Heart left ventricle (tissue), 16 donors: ENCODE data around the gene TOPBP1. TPM values are rescaled to one million over a fixed set of nuclear protein-coding genes. Genes with fewer than 3 reads are reported as not detected.

Source experiments
- ATAC-seq, 4 donors: fragments of 200-7000 bp; cut with Tn5 transposase; one replicate each; pipeline ENCODE4 v1.9.1; 2020 to 2022; ENCODE audit warnings: moderate library complexity in 4 of 4, mild to moderate bottlenecking in 3 of 4, moderate number of reproducible peaks in 1 of 4
- DNase-seq, 5 donors: peaks; one replicate each; pipeline ENCODE4 v3.0.0-alpha.2; 2020
- H3K27ac ChIP-seq, 12 donors: fragments of 200-600 bp; sonication (generic) in 4 of 12; one replicate each; pipeline versions ENCODE4 v1.5.0 to v1.8.0; 2016 to 2022; ENCODE audit warnings: mild to moderate bottlenecking in 2 of 12
- H3K27me3 ChIP-seq, 9 donors: fragments of 200-600 bp; sonication (generic) in 2 of 9; one replicate each; pipeline versions ENCODE4 v1.5.1 to v1.8.0; 2016 to 2022; ENCODE audit warnings: mild to moderate bottlenecking in 3 of 9
- H3K36me3 ChIP-seq, 9 donors: fragments of 200-600 bp; sonication (generic) in 2 of 9; one replicate each; pipeline versions ENCODE4 v1.5.0 to v1.8.0; 2018 to 2022; ENCODE audit warnings: mild to moderate bottlenecking in 2 of 9
- H3K4me1 ChIP-seq, 12 donors: fragments of 200-600 bp; sonication (generic) in 4 of 12; one replicate each; pipeline versions ENCODE4 v1.5.0 to v1.8.0; 2016 to 2022; ENCODE audit warnings: mild to moderate bottlenecking in 3 of 12
- H3K4me3 ChIP-seq, 12 donors: fragments of 200-600 bp; sonication (generic) in 4 of 12; one replicate each; pipeline versions ENCODE4 v1.5.0 to v1.8.0; 2017 to 2022; ENCODE audit warnings: mild to moderate bottlenecking in 9 of 12, moderate library complexity in 4 of 12
- H3K9me3 ChIP-seq, 12 donors: fragments of 200-600 bp; sonication (generic) in 4 of 12; one replicate each; pipeline versions ENCODE4 v1.5.0 to v1.8.0; 2016 to 2022; ENCODE audit warnings: mild to moderate bottlenecking in 1 of 12
- CTCF ChIP-seq, 12 donors: fragments of 200-600 bp; sonication (generic) in 4 of 12; IDR thresholded peaks; one replicate each; pipeline versions ENCODE4 v1.5.0 to v1.8.0; 2018 to 2022; ENCODE audit warnings: antibody characterized with exemption in 12 of 12, mild to moderate bottlenecking in 5 of 12
- POLR2A ChIP-seq, 2 donors: fragments of 450-650 bp; IDR thresholded peaks; one replicate each; pipeline ENCODE4 v1.6.1; 2017; ENCODE audit warnings: antibody characterized with exemption in 2 of 2, mild to moderate bottlenecking in 2 of 2, moderate library complexity in 2 of 2
- WGBS, 4 donors: extraction: QIAGEN DNeasy Blood & Tissue Kit in 2 of 4; methylation state at CpG; one replicate each; pipeline versions ENCODE4 v1.1.5 to v1.1.7; 2013 to 2018; 5-methylcytosine and 5-hydroxymethylcytosine counted together
- intact Hi-C, 10 donors: fragments of 100-400 bp; cut with DNase I; formaldehyde crosslinking; loops; one replicate each; pipeline versions ENCODE4 v1.11.1 to v1.14.2; 2022
- polyA plus RNA-seq, 2 donors: library from polyadenylated mRNA; stranded (reverse); fragments of 200-250 nt; gene quantifications; one replicate each; pipeline ENCODE4 v1.2.3, GENCODE V29; 2013
- total RNA-seq, 9 donors: library from RNA; depleted of rRNA in 2 of 9; stranded (reverse); fragments of >200 nt in 2 of 9; fragmentation: NEBNext Ultra II Directional in 3 of 9; extraction: Animal tissue kit (Norgen Biotek cat#: 25700) in 3 of 9; gene quantifications; one replicate each; pipeline versions ENCODE4 v1.1.0 to v1.2.4, GENCODE V29; 2016 to 2023
- donor health status: ischemic (EF 13 %, LVEDD 7.1; RV severe dilation, severe dysfunction).
- donor health status: healthy with polysubstance abuse.
- donor health status: DM: no; HTN: yes; CAD: no.
- donor health status: DM: no; HTN: no; CAD: no.
- donor health status: ischemic (EF 25% LVEDD 6.9; RV normal size, moderate dysfunction).
- donor health status: ischemic (EF 25% LVEDD 5.7; RV mildly dilated, moderate dysfunction).
- donor health status: healthy.
- donor health status: DM: yes; HTN: yes; CAD: no.
- donor health status: ischemic (EF 35%, LVEDD 5.7; RV mildly dilated, moderate dysfunction).
- donor health status: nonischemic (EF 11% LVEDD 7.7; RV severe dilation, severe dysfunction).
- donor health status: DM: yes; HTN: yes; CAD: no.
- donor health status: PGD.
- donor health status: ischemic (EF 29% LVEDD 5.4; RV normal size, mild dysfunction).
- donor health status: nonischemic (EF 23%, LVEDD 6.1; RV moderate dilation, normal function).

TOPBP1 gene
- total and polyA plus RNA-seq, 11 donors = 2.6 to 18.3 (median 11.7) TPM

DNA sequence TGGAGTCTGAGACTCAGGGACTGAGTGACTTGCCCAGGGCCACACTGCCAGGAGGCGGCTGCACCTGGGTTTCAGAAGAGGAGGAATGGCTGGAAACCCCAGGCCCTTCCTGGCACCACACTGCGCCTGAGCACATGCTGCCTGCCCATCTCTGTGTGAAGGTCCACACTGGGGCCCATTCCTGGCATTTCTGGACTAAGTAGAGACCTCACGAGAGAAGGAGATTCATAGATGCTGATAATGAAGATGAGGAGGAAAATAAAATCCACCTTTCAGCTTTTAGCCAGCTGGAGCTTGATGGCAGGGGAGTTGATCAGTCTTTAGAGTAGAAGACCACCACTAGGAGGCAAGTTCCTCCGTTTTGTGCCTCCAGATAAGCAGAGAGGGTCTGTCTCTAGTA is 44.3 kb upstream of the TOPBP1 start:
- Histone ChIP-seq H3K4me1 (no peaks in the 10 kb centered on the region), H3K27me3 (no peaks in the 10 kb centered on the region), H3K9me3 (no peaks in the 10 kb centered on the region), H3K4me3 (no peak overlapping the region), H3K27ac (no peak overlapping the region), H3K36me3 (no peaks in the 10 kb centered on the region)
- intact Hi-C loops = no loop called here
- DNase-seq (no peak), ATAC-seq (no peak)
- TF ChIP-seq POLR2A (IDR thresholded peaks at IDR 0.05) = no peak
- no peak for TF ChIP-seq CTCF (IDR thresholded peaks at IDR 0.05)
- 74 to 81% (median 76%) methylated on average over 4 of the region's 4 CpGs for WGBS, 4 donors

DNA sequence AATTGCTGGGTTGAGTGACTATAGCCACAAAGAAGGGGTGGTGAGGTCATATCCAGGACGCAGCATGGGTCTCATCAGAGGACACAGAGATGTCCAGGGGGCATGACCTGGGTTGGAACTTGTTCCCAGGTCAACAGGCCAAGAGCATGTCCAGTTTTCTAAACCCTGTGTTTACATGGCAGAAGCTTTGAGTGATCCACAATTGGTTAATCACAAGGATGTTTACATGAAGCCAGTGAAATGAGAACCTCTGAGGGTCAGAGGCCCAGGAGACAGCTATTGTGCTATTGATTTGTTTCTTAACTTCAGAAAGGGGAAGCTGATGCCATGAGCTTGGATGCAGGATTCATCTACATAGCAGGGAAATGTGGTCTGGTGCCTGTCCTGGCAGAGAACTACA is 42.2 kb upstream of the TOPBP1 start:
- no peaks in the 10 kb centered on the region for H3K9me3 ChIP-seq
- H3K27ac ChIP-seq = no peak overlapping the region
- H3K36me3 ChIP-seq = no peaks in the 10 kb centered on the region
- no peaks in the 10 kb centered on the region for H3K4me1 ChIP-seq
- DNase-seq = no peak
- TF ChIP-seq POLR2A (IDR thresholded peaks at IDR 0.05) = no peak
- no peak for TF ChIP-seq CTCF (IDR thresholded peaks at IDR 0.05)
- no peak for ATAC-seq
- no peaks in the 10 kb centered on the region for H3K27me3 ChIP-seq
- intact Hi-C loops = no loop called here
- 61 to 89% (median 64%) methylated on average over 1 of the region's 1 CpG for WGBS, 4 donors
- no peak overlapping the region for H3K4me3 ChIP-seq

DNA sequence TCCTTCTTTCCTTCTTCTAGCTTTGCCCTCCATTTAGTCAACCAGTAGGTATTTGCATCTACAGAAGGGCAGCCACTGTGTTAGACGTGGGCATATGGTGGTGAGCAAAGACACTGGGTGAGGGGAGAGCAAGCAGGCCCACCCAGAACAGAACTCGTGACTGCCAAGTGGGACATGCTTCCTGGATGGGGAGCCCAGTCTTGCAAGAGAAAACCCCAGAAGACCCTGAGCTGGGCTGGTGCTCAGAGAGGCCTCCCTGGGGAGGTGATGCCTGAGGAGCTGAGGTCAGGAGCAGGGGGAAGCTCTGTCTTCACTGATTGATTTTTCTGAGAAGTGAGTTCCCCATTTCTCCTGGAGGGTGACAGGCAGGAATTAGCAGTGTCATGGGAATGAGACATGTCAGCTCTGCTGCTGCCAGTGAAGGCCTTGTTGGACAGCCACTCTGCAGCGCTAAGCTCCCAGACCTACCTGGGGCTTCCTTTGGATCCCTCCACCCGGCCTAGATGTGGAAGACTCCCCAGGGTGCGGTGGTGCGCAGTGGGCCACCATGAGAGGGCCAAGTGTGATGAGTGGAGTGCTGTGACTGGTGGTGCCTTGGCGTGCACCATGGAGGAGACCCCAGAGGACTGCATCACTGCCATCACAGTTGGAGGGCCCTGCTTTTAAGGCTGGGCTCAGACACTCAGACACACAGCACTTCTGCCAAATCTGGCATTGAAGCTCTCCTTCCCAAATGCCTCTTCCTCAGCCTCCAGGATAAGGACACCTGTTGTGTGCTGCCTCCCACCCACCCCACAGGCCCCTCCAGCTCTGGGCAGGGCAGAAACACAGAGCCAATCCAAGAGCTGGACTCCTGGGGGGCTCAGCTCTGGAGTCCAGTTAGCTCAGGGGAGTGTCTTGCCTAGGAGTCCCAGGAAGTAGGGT is 40.0 kb upstream of the TOPBP1 start:
- DNase-seq = no peak
- no peak overlapping the region for H3K27ac ChIP-seq
- no peaks in the 10 kb centered on the region for H3K4me1 ChIP-seq
- H3K9me3 ChIP-seq = peaks cover 0 to 3% (median 0%) of the 10 kb centered on the region in 12 donors
- 76 to 94% (median 89%) methylated on average over 2 to 7 of the region's 7 CpGs for WGBS, 4 donors
- H3K4me3 ChIP-seq = no peak overlapping the region
- H3K27me3 ChIP-seq = no peaks in the 10 kb centered on the region
- TF ChIP-seq CTCF (IDR thresholded peaks at IDR 0.05) (no peak), POLR2A (IDR thresholded peaks at IDR 0.05) (no peak)
- no peak for ATAC-seq
- no peaks in the 10 kb centered on the region for H3K36me3 ChIP-seq
- intact Hi-C loops = no loop called here

- Histone ChIP-seq H3K36me3 (no peaks in the 10 kb centered on the region), H3K4me1 (no peaks in the 10 kb centered on the region), H3K9me3 (peaks cover 0 to 3% (median 0%) of the 10 kb centered on the region in 12 donors), H3K27ac (no peak overlapping the region), H3K4me3 (no peak overlapping the region), H3K27me3 (no peaks in the 10 kb centered on the region)
- ATAC-seq (no peak), DNase-seq (no peak)
- intact Hi-C loops = no loop called here
- TF ChIP-seq CTCF (IDR thresholded peaks at IDR 0.05) (no peak), POLR2A (IDR thresholded peaks at IDR 0.05) (no peak)
- WGBS, 4 donors = 82 to 85% (median 85%) methylated on average over 5 to 6 of the region's 6 CpGs
Measured at GRCh38 chr3:133700351-133700750, 38.6 kb upstream of the TOPBP1 start.
